Osteocyte (in vitro differentiated cells): ENCODE measurements around the gene URB2. TPM values are rescaled to one million over a fixed set of nuclear protein-coding genes. Genes with fewer than 3 reads are reported as not detected.
"Not testable (repeated sequence)": the region's sequence is repeated elsewhere in the genome, so short reads cannot be mapped to it uniquely, and the experiment has no call there.

Experiments used
- DNase-seq: peaks from one replicate; pipeline ENCODE4 v3.0.0; 2021; ENCODE audit warnings: mixed read lengths; ENCODE audit not compliant: unreplicated experiment; ENCODE audit errors: extremely low spot score
- H3K27ac Mint-ChIP-seq: one replicate; pipeline ENCODE4 v1.8.0; 2021; ENCODE audit warnings: mild to moderate bottlenecking, mixed read lengths; ENCODE audit not compliant: unreplicated experiment
- H3K27me3 Mint-ChIP-seq: one replicate; pipeline ENCODE4 v1.8.0; 2021; ENCODE audit warnings: mixed read lengths; ENCODE audit not compliant: unreplicated experiment
- H3K36me3 Mint-ChIP-seq: one replicate; pipeline ENCODE4 v1.8.0; 2021; ENCODE audit warnings: mixed read lengths; ENCODE audit not compliant: unreplicated experiment
- H3K4me1 Mint-ChIP-seq: one replicate; pipeline ENCODE4 v1.8.0; 2021; ENCODE audit warnings: mixed read lengths; ENCODE audit not compliant: unreplicated experiment
- H3K4me3 Mint-ChIP-seq: one replicate; pipeline ENCODE4 v1.8.0; 2021; ENCODE audit warnings: mild to moderate bottlenecking, moderate library complexity, mixed read lengths; ENCODE audit not compliant: unreplicated experiment
- H3K9me3 Mint-ChIP-seq: one replicate; pipeline ENCODE4 v1.8.0; 2021; ENCODE audit warnings: mixed read lengths; ENCODE audit not compliant: unreplicated experiment
- total RNA-seq: library from RNA; stranded (reverse); gene quantifications from 2 replicates; pipeline ENCODE4 v1.2.1, GENCODE V29; 2021
- TF ChIP-seq, protein P1 (sequence below): fragments of 200-600 bp; sonication (generic); IDR thresholded peaks from 2 replicates; pipeline ENCODE4 v1.5.0; 2021; ENCODE audit warnings: antibody characterized with exemption, mild to moderate bottlenecking, moderate library complexity

The URB2 gene
- total RNA-seq, 1 donor from 2014 or later = 11.1 TPM

GRCh38 chr1:229699613-229700267, 73.7 kb downstream of the URB2 start:
- no peaks in the 10 kb centered on the region for H3K36me3 Mint-ChIP-seq
- peaks cover 7% of the 10 kb centered on the region for H3K9me3 Mint-ChIP-seq
- peak overlapping the region; percentile 90 for H3K27ac Mint-ChIP-seq
- H3K4me1 Mint-ChIP-seq = peaks cover 39% of the 10 kb centered on the region
- no peak overlapping the region for H3K4me3 Mint-ChIP-seq
- TF ChIP-seq, protein P1, sequence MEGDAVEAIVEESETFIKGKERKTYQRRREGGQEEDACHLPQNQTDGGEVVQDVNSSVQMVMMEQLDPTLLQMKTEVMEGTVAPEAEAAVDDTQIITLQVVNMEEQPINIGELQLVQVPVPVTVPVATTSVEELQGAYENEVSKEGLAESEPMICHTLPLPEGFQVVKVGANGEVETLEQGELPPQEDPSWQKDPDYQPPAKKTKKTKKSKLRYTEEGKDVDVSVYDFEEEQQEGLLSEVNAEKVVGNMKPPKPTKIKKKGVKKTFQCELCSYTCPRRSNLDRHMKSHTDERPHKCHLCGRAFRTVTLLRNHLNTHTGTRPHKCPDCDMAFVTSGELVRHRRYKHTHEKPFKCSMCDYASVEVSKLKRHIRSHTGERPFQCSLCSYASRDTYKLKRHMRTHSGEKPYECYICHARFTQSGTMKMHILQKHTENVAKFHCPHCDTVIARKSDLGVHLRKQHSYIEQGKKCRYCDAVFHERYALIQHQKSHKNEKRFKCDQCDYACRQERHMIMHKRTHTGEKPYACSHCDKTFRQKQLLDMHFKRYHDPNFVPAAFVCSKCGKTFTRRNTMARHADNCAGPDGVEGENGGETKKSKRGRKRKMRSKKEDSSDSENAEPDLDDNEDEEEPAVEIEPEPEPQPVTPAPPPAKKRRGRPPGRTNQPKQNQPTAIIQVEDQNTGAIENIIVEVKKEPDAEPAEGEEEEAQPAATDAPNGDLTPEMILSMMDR = no peak
- no peak for DNase-seq
- H3K27me3 Mint-ChIP-seq = no peaks in the 10 kb centered on the region

DNA sequence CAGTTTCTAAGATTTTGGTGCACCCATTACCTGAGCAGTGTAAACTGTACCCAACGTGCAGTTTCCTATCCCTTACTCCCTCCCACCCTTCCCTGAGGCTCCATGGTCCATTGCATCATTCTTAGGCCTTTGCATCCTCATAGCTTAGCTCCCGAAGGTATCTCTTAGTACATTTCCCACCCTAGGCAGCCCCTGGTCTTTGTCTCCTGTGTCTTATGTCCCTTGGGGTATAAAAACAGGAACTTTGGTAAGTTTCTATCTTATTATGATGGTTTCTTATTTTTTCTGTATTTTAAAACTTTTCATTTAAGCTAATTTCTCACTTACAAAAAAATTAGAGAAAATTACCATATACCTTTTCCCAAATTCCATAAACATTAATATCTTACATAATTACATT, 78.1 kb downstream of the URB2 start:
- Mint-ChIP-seq H3K4me3 (no peak overlapping the region), H3K36me3 (peaks cover 3% of the 10 kb centered on the region), H3K27me3 (no peaks in the 10 kb centered on the region), H3K4me1 (peaks cover 28% of the 10 kb centered on the region), H3K27ac (no peak overlapping the region), H3K9me3 (peaks cover 10% of the 10 kb centered on the region)
- TF ChIP-seq, protein P1 = no peak
- DNase-seq = no peak

DNA sequence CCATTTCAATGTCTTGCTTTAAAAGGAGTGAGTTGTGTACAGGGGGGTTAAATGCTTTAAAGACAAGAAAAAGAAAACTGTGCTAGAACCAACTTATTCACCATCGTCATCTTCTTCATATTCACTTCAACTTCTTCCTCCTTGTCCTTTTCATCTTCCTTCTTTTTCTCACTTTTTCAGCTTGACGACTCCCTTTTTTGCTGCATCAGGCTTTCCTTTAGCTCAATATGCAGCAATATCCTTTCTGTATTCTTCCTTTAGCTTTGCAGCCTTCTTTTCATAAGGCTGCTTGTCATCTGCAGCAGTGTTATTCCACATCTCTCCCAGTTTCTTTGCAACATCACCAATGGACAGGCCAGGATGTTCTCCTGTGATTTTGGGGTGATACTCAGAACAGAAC, 79.1 kb downstream of the URB2 start:
- peaks cover 10% of the 10 kb centered on the region for H3K9me3 Mint-ChIP-seq
- H3K36me3 Mint-ChIP-seq, DNase-seq, H3K27me3 Mint-ChIP-seq, H3K27ac Mint-ChIP-seq, H3K4me3 Mint-ChIP-seq: not testable (repeated sequence)
- H3K4me1 Mint-ChIP-seq = peaks cover 28% of the 10 kb centered on the region

GRCh38 chr1:229707127-229707526, 81.1 kb downstream of the URB2 start:
- peaks cover 28% of the 10 kb centered on the region for H3K4me1 Mint-ChIP-seq
- DNase-seq, H3K27ac Mint-ChIP-seq, H3K27me3 Mint-ChIP-seq, H3K4me3 Mint-ChIP-seq, H3K9me3 Mint-ChIP-seq, H3K36me3 Mint-ChIP-seq: not testable (repeated sequence)

GRCh38 chr1:229709500-229710013, 83.5 kb downstream of the URB2 start:
- peaks cover 3% of the 10 kb centered on the region for H3K9me3 Mint-ChIP-seq
- peaks cover 29% of the 10 kb centered on the region for H3K4me1 Mint-ChIP-seq
- H3K4me3 Mint-ChIP-seq = no peak overlapping the region
- no peaks in the 10 kb centered on the region for H3K27me3 Mint-ChIP-seq
- TF ChIP-seq, protein P1 = no peak
- H3K36me3 Mint-ChIP-seq = peaks cover 3% of the 10 kb centered on the region
- H3K27ac Mint-ChIP-seq = no peak overlapping the region
- DNase-seq = no peak

Other genes starting within 250 kb of the URB2 start
- gene ACTA1, start 192.2 kb upstream of the URB2 start, total RNA-seq = 0.55 TPM in 1 of 2 replicates, not detected in the other
- 40.4 and 41.1 TPM in 2 replicates for gene NUP133, start 117.9 kb upstream of the URB2 start, total RNA-seq
- gene ABCB10, start 67.5 kb upstream of the URB2 start, total RNA-seq = 20.1 and 20.2 TPM in 2 replicates
- 18.3 and 18.4 TPM in 2 replicates for gene TAF5L, start 125 bp upstream of the URB2 start, total RNA-seq